NOMO-1 treated with DMSO at 0.1 percent for 48 hours (cell line): ENCODE data around the gene RTL1.

Source experiments
- DNase-seq: peaks from one replicate; lab custom pipeline; 2025; ENCODE audit not compliant: unreplicated experiment; lab: John Stamatoyannopoulos, UW

RTL1 gene

DNA sequence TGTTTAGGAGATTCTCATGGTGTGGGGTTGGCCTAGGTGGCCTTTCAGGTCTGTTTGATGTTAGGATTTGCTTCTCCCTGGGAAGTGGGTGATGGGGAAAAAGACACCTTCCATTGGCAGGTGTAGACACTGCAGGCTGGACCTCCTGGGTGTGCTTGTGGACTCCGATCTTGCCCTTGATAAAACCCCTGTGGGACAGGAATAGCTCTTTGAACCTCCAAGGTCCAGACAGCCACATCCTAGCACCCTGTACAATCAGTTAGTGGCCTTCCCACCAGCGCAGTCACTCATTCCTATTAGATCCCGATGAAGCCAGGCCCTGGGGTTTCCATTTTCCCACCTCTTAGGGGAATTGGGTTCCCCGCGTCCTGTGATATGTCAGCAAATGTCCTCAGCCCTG, 49.1 kb downstream of the RTL1 start:
- no peak for DNase-seq

GRCh38 chr14:100851946-100852620, 51.4 kb downstream of the RTL1 start:
- no peak for DNase-seq

DNA sequence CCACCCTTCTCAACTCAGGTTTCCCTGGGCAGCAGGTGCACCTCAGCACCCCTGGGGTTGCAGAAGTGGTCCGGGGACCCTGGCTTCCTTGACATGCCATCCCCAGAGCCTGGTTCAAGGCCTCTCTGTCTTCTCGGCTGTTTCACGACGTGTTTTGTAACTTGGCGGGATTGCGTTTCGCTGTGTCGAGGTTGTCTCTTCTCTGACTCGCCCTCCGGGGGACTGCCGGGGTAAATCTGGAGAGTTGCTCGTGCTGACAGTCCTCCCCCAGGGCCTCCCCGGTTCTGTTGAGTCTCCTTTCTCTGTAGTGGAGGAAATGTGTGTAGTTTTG, 52.0 kb downstream of the RTL1 start:
- DNase-seq = no peak

DNA sequence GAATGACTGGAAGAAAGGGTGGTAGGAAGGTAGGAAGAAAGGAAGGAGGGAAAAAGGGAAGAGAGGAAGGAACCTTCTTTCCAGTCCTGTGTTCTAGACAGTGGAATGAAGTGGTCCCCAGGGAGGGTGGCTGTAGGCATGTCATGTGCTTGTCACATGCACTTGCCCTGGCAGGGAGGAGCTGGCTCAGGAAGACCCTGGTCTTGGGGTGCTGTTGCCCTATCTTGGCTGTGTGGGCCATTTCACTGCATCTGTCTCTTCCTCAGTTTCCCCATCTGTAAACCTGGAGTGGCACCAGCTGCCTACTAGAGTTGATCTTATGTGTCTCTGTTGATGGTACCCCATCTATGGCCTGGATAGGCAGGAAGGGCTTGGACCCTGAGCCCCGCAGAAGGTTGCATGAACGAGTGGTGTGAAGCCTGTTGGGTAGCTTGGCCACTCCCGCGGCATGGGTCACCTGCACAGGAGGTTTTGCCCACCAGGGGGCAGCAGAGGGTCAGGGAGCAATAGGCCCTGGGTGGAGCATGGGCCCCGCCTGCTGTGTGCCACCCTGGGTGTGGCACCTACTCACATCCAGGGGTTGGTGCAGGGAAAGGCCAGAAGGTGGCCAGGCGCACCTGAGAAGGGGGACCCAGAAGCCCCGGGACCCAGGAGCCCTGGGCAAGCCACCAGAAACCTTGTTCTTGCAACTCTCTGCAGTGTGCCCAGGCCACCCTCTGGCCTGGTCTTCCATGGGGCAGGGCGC, 52.5 kb downstream of the RTL1 start:
- DNase-seq = peak; percentile 56

- peak; percentile 49 for DNase-seq
Observed at GRCh38 chr14:100849115-100849781, 54.3 kb downstream of the RTL1 start.

DNA sequence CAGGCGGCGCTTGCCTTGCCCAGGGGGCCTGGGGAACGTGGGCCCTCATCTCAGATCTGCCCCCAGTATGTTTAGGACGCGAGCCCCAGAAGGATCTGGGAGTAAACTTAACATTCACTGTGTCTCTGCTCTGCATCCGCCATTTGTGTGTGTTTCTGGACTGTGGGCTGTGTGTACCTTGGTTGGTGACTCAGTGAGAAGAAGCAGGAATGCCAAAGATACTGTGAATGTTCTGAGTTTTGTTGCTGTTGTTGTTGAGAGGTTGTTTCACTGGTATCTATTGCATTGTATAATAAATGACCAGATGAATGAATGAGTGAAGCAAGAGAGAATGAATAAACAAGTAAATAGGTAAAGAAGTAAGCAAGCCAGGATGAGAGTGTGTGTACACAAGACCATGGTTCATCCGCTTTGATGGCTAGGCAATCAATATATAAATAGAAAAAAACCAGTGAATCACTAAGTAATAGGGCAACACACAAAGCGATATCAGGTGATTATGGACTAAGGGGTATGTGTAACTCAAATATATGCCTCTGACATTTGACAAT, 57.1 kb downstream of the RTL1 start:
- no peak for DNase-seq

GRCh38 chr14:100845341-100845740, 58.2 kb downstream of the RTL1 start:
- DNase-seq = no peak

DNA sequence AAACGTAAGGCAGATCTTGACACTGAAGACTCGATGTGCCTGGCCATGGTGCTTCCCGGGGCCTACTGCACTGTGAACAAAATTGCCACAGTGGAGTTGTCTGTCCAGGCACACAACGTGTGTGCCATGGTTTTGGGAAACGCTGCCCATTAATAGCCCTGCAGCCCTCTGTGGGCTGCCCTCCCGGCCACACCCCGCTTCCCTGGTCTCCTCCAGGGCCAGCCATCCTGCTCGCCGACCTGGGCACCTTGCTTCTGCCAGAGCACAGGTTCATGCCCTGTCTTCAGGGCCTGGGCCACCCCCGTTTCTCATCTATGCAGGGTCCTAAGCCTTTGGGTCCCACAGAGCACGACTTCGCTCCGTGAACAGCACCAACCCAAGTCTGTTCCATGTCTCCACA, 58.7 kb downstream of the RTL1 start:
- DNase-seq = no peak

DNA sequence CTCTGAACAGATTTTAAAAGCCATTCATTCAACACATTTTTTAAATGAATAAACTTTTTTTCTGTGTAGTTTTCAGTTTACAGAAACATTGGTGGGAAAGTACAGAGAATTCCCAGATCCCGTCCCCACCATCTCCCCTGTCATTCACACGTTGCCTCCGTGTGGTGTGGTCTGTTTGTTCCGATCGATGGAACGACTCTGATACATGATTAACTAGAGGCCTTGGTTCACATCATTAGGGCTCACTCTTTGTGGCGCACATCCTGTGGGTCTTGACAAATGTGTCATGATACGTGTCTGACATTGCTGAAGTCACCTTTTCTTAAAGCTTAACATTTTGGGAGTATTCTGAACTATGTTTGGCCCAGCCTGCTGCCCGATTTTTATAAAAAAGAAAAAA, 59.1 kb downstream of the RTL1 start:
- DNase-seq = no peak

GRCh38 chr14:100844082-100844408, 59.5 kb downstream of the RTL1 start:
- no peak for DNase-seq

DNA sequence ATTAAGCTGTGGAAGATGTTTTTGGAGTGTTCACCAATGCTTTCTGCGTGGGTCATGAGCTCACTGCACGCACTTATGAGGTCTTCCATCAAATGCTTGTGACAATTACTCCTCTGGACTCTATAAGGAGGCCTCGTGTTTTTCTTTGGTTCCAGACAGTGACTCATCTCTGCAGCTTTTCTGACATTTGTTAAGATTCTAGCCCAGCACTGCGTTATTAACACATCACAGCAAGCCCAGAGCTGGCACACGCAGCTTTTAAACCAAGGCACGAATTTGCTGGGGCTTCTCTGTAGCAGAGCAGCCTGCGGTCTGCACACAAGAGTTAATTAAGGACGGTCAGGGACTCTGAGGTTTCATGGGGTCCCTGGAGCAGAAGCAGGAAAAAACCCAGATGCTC, 60.7 kb downstream of the RTL1 start:
- peak; percentile 8 for DNase-seq

GRCh38 chr14:100841761-100842403, 61.6 kb downstream of the RTL1 start:
- DNase-seq = no peak

DNA sequence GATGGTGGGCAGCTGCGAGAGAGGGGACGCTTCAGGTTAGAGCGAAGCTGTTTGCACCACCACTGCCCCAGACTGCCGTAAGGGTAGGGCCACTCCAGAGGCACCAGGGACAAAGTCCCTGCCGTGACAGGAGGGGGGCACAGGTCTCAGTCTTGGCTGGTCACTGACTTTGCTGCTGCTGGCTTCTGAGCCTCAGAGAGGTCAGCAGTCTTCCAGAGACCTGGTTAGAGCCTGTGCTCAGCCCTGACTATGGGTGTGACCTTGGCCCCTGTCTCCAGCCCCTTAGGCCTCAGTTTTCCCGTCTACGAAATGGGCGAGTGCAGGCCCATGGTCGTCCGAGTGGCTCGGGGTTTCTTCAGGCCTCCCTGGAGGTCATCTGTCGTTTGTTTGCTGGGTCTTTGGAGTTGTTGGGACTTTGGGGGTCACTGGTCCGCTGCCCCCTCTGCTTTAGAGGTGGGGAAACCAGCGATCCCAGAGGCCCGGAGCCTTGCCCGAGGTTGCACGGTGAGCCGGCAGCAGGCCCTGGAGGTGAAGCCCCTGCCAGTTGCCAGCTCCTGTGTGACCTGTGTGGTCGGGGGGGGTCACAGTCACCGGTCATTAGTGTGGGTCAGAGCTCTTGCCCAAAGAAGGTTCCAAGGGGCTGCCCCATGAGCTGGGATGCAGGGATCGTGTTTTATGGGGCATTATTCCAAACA, 62.3 kb downstream of the RTL1 start:
- DNase-seq = no peak

GRCh38 chr14:100840286-100841065, 63.0 kb downstream of the RTL1 start:
- DNase-seq = no peak

DNA sequence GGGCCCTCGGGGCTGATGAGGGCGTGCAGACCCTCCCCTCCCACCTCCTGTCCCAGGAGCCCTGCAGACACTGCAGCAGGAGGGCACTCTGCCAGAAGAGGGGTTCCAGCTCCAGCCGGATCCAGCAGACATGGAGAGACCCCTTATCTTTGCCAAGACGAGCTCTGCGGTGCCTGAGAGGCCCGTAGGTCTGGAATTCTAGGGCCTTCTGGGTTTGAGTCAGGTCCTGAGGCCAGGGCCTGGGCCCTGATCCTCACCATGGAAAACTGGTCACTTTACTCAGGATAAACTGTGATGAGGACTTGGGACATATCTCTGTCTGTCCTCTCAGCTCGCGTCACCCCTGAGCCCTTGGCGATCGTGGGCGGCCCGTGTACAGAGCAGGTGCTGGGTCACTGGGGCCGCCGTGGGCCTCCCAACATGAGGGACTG, 63.8 kb downstream of the RTL1 start:
- no peak for DNase-seq

- no peak for DNase-seq
Observed at GRCh38 chr14:100839315-100839585, 64.3 kb downstream of the RTL1 start.

DNA sequence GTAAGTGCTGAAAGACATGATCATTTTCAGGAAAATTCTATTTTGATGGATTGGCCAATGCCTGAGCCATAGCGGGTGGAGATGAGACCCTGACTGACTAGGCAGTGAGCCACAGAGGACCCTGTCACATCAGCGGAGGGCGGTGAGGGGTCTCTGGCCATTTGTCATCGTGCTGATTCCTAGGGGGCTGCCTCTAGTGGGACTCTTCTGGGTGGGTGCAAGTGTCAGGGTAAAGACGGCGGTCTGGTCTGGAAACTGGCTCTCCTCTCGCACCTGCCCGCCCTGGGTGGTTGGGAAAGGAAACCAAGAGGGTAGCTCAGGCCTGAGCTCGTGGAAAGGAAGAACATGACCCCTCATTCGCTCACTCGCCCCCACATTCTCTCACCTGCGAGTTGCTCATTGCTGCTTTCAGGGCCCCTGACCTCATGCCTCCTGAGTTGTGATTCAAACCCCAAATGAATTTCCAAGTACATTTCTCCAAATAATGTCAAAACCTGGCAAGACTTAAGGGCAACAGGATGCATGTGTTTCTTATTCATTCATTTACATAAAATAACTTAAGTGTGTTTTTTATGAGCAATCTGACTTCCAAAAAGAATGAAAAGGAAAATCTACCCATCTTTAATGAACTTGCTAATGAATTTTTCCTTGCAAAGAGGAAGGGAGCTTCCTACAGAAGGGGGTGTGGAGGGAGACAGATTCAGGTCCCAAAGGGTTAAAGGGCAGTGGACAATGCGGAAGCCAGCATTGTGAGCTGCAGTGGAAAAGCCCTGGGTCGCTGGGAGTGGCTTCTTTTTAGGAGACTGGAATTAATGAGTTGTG, 64.8 kb downstream of the RTL1 start:
- no peak for DNase-seq

GRCh38 chr14:100837805-100838350, 65.6 kb downstream of the RTL1 start:
- DNase-seq = no peak
